Urinary bladder (tissue), 4 donors: Measurements from ENCODE around the gene CDC42BPA. TPM values are rescaled to one million over a fixed set of nuclear protein-coding genes. Genes with fewer than 3 reads are reported as not detected.

ENCODE experiments used
- DNase-seq: peaks from one replicate; pipeline ENCODE4 v3.0.0-alpha.2; 2015; ENCODE audit errors: extremely low spot score
- H3K27ac ChIP-seq: one replicate; pipeline ENCODE4 v1.5.1; 2013; ENCODE audit warnings: low read depth, mild to moderate bottlenecking, moderate library complexity
- H3K36me3 ChIP-seq: one replicate; pipeline ENCODE4 v1.6.1; 2013; ENCODE audit warnings: mild to moderate bottlenecking, moderate library complexity; ENCODE audit not compliant: insufficient read depth
- H3K4me1 ChIP-seq: one replicate; pipeline ENCODE4 v1.6.1; 2013; ENCODE audit warnings: mild to moderate bottlenecking, moderate library complexity; ENCODE audit not compliant: insufficient read depth
- H3K4me3 ChIP-seq: one replicate; pipeline ENCODE4 v1.5.1; 2013; ENCODE audit warnings: low read depth, low read length
- WGBS: extraction: QIAGEN DNeasy Blood & Tissue Kit; methylation state at CpG from one replicate; pipeline ENCODE4 v1.1.7; 2013; 5-methylcytosine and 5-hydroxymethylcytosine counted together
- polyA plus RNA-seq: library from polyadenylated mRNA; stranded (reverse); fragments of 200-250 nt; gene quantifications from one replicate; pipeline ENCODE4 v1.2.3, GENCODE V29; 2013
- total RNA-seq: library from RNA; depleted of rRNA; stranded (reverse); fragments of >200 nt; gene quantifications from one replicate; pipeline ENCODE4 v1.2.3, GENCODE V29; 2014
- donor health status: healthy with polysubstance abuse.
- donor health status: healthy.

CDC42BPA gene
- total and polyA plus RNA-seq, 2 donors = 36.6 to 194 TPM

DNA sequence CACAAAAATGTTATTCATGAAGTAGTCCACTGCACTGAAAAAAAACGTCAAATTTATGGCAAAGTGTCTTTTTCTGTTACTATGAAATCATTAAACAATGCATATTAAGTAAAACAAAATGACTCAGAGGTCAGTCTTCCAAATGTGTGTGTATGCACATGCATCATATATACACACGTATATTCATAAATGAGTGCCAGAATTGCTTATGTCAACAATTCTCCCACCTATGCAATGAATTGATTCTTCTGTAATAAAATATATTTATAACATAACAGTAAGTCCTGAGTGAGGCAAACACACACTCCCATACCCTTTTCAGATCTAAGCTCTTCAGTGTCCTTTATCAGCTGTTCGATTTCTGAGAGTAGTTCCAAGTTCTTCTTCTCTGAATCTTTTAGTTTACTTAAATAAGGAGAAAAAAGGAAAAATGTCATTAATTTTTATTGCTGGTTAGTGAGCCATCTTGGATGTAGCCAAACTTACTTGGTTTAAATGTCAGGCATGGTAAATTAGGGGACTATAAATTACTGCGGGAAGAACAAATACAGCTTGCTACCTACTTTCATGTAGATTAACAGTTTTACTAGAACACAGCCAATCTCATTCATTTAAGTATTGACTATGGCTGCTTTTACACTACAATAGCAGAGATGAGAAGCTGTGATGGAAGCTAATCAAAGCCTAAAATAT lies 246.3 kb downstream of the CDC42BPA start:
- no peak overlapping the region for H3K27ac ChIP-seq
- H3K4me1 ChIP-seq = no peaks in the 10 kb centered on the region
- H3K36me3 ChIP-seq = no peaks in the 10 kb centered on the region
- DNase-seq = no peak
- H3K4me3 ChIP-seq = no peak overlapping the region
- 47% methylated on average over 4 of the region's 4 CpGs for WGBS

DNA sequence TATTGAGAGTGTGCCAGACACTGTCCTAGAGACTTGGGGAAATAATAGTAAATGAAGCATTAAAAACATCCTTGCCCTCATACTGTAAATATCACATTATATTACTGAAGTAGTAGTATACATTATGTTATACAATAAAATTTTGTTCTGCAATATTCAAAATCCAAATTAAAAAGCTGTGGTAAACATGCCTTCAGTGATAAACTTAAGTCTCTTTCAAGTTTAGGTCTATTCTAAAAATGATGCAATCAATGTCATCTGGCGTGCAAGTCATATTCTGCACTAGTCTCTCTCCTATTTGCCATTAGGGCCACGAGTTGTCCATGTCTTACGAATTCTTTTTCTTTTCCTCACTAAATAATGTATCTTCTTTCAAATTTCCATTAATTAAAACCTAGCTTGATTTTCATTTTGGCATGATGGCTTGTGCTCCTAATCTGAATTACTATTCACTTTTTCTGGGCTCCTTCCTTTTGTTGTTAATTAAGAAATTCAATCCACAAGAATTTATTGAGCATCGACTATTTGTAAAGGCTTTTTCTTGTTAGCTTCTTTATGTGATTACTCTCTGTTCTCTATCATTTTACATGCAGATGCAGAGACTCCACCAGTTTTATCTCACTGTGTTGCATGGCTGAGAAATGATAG lies 247.5 kb downstream of the CDC42BPA start:
- H3K27ac ChIP-seq = no peak overlapping the region
- 72% methylated on average over 4 of the region's 4 CpGs for WGBS
- no peak for DNase-seq
- H3K36me3 ChIP-seq = no peaks in the 10 kb centered on the region
- no peak overlapping the region for H3K4me3 ChIP-seq
- H3K4me1 ChIP-seq = no peaks in the 10 kb centered on the region

- H3K36me3 ChIP-seq = no peaks in the 10 kb centered on the region
- H3K4me1 ChIP-seq = no peaks in the 10 kb centered on the region
- WGBS = 64% methylated on average over 2 of the region's 2 CpGs
- H3K4me3 ChIP-seq = no peak overlapping the region
- DNase-seq = no peak
- no peak overlapping the region for H3K27ac ChIP-seq
These were observed 248.8 kb downstream of the CDC42BPA start for GRCh38 chr1:227069490-227069889.

GRCh38 chr1:227068883-227069282 lies 249.4 kb downstream of the CDC42BPA start:
- Histone ChIP-seq H3K4me3 (no peak overlapping the region), H3K27ac (no peak overlapping the region), H3K36me3 (no peaks in the 10 kb centered on the region), H3K4me1 (no peaks in the 10 kb centered on the region)
- 57% methylated on average over 2 of the region's 2 CpGs for WGBS
- no peak for DNase-seq

DNA sequence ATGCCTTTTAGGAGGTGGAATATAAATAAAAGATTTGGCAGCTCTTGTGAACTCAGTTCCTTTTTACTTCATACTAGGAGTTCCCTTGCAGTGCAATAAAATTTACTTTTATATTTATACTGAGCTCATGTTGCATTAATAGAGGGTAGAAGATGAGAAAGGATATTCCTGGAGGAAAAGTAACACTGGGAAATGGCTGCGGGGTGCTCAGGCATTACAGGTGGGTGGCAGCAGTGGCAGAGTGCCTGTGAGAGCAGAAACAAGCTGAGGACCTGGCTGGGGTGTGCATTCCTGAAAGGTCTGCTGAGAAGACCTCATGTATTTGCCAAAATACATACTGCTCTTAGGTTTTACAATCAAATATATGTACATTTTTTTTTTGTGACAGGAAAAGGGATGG lies 251.3 kb downstream of the CDC42BPA start:
- Histone ChIP-seq H3K27ac (no peak overlapping the region), H3K36me3 (no peaks in the 10 kb centered on the region), H3K4me1 (no peaks in the 10 kb centered on the region), H3K4me3 (no peak overlapping the region)
- DNase-seq = no peak
- 50% methylated on average over 1 of the region's 1 CpG for WGBS

GRCh38 chr1:227065311-227065710 lies 253.0 kb downstream of the CDC42BPA start:
- no peaks in the 10 kb centered on the region for H3K4me1 ChIP-seq
- no peak for DNase-seq
- H3K4me3 ChIP-seq = no peak overlapping the region
- WGBS = 49% methylated on average over 2 of the region's 2 CpGs
- H3K27ac ChIP-seq = no peak overlapping the region
- H3K36me3 ChIP-seq = no peaks in the 10 kb centered on the region

GRCh38 chr1:227062306-227062705 lies 256.0 kb downstream of the CDC42BPA start:
- WGBS = 87% methylated on average over 2 of the region's 2 CpGs
- Histone ChIP-seq H3K27ac (no peak overlapping the region), H3K4me3 (no peak overlapping the region), H3K36me3 (no peaks in the 10 kb centered on the region), H3K4me1 (no peaks in the 10 kb centered on the region)
- no peak for DNase-seq

DNA sequence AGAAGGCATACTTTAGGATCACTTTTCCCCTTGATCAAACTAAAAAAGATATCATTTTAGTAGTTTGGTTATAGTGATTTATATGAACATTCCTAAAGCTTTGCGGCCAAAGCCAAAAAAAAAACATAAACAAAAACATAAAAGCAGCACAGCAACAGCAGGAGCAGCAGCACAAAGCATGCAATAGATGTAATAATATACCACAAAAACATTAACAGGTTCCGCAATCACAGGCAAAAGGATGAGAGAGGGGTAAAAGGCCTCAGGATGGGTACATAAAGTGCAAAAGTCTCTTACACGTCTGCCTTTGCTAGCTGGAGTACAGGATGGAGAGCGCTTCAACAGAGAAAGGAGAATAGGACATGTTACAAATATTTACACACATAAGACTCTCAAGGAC lies 259.2 kb downstream of the CDC42BPA start:
- Histone ChIP-seq H3K27ac (no peak overlapping the region), H3K36me3 (no peaks in the 10 kb centered on the region), H3K4me1 (no peaks in the 10 kb centered on the region), H3K4me3 (no peak overlapping the region)
- WGBS = 78% methylated on average over 4 of the region's 4 CpGs
- no peak for DNase-seq

- no peaks in the 10 kb centered on the region for H3K36me3 ChIP-seq
- no peak overlapping the region for H3K27ac ChIP-seq
- no peak for DNase-seq
- no peak overlapping the region for H3K4me3 ChIP-seq
- 90% methylated on average over 5 of the region's 5 CpGs for WGBS
- no peaks in the 10 kb centered on the region for H3K4me1 ChIP-seq
These were observed 260.0 kb downstream of the CDC42BPA start for GRCh38 chr1:227058321-227058751.

- no peak for DNase-seq
These were observed 269.0 kb downstream of the CDC42BPA start for GRCh38 chr1:227049253-227049652.

DNA sequence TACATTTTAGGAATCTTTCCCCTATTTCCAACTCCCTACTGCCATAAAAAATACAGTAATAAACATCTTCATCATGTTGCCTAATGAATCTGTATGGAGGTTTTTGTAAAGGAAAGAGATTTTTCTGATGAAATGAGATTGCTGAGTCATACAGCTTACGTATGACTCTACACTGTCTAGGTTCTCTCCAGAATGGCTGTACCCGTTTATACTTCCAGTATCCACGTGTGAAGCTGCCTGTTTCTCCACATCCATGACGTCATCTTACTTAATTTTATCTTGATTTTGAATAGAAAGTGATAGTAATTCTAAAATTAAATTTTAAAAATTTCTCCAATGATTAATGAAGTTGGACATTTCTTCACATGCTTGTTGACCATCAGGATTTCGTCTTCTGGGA lies 274.5 kb downstream of the CDC42BPA start:
- peaks cover 2% of the 10 kb centered on the region for H3K36me3 ChIP-seq
- WGBS = 88% methylated on average over 5 of the region's 5 CpGs
- H3K4me1 ChIP-seq = no peaks in the 10 kb centered on the region
- no peak overlapping the region for H3K4me3 ChIP-seq
- H3K27ac ChIP-seq = no peak overlapping the region
- no peak for DNase-seq

More at GRCh38 chr1:227049253-227049652, 269.0 kb downstream of the CDC42BPA start:
- no peak overlapping the region for H3K4me3 ChIP-seq
- no peaks in the 10 kb centered on the region for H3K4me1 ChIP-seq
- H3K27ac ChIP-seq = no peak overlapping the region
- H3K36me3 ChIP-seq = no peaks in the 10 kb centered on the region

GRCh38 chr1:227042292-227042691 lies 276.0 kb downstream of the CDC42BPA start:
- Histone ChIP-seq H3K27ac (no peak overlapping the region), H3K4me3 (no peak overlapping the region), H3K4me1 (no peaks in the 10 kb centered on the region), H3K36me3 (peaks cover 2% of the 10 kb centered on the region)
- WGBS = 83% methylated on average over 3 of the region's 3 CpGs
- DNase-seq = no peak

- H3K27ac ChIP-seq = no peak overlapping the region
- H3K36me3 ChIP-seq = peaks cover 2% of the 10 kb centered on the region
- H3K4me1 ChIP-seq = no peaks in the 10 kb centered on the region
- 93% methylated on average over 1 of the region's 1 CpG for WGBS
- H3K4me3 ChIP-seq = no peak overlapping the region
- DNase-seq = no peak
These were observed 279.9 kb downstream of the CDC42BPA start for GRCh38 chr1:227038401-227038800.

DNA sequence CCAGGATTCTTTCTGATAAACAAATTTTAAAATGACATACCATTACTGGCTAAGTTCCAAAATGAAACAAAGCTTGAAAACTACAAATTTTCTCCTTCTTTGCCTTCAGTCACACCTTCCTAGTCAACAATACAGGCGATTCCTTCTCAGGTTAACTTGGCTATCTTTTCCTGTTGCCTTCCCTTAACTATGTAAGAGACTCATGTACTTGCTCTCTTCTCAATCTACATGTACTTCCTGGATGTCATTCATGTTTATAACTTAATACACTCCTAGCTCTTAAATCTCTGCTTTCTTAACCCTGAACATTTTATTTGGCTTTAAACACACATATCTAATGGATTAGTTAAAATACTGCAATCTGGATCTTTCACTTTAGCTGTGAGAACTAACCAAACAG lies 281.2 kb downstream of the CDC42BPA start:
- Histone ChIP-seq H3K36me3 (peaks cover 2% of the 10 kb centered on the region), H3K4me1 (no peaks in the 10 kb centered on the region), H3K4me3 (no peak overlapping the region), H3K27ac (no peak overlapping the region)
- WGBS = 91% methylated on average over 1 of the region's 1 CpG
- no peak for DNase-seq
